ENCODE measurements around the gene PDGFD.

- TF ChIP-seq CTCF (IDR thresholded peaks at IDR 0.05): no peak
- TF ChIP-seq EZH2 (IDR thresholded peaks at IDR 0.05; ENCODE audit: borderline replicate concordance, insufficient read depth, low read depth, low read length, poor library complexity, severe bottlenecking): no peak
Observed at GRCh38 chr11:104148074-104148473, 15.9 kb downstream of the PDGFD start.

Measured in B cell (primary cell).